GM20000 (cell line): Measurements from ENCODE around the gene ATP5PB.

Source experiments
- DNase-seq: peaks from one replicate; pipeline ENCODE4 v3.0.0; 2012; ENCODE audit warnings: low spot score
- TF ChIP-seq, protein P1 (sequence below): IDR thresholded peaks from 2 replicates; pipeline ENCODE4 v1.5.1; 2012; ENCODE audit warnings: mild to moderate bottlenecking, control low read depth; ENCODE audit errors: extremely low read depth, missing control alignments

Gene ATP5PB, protein sequence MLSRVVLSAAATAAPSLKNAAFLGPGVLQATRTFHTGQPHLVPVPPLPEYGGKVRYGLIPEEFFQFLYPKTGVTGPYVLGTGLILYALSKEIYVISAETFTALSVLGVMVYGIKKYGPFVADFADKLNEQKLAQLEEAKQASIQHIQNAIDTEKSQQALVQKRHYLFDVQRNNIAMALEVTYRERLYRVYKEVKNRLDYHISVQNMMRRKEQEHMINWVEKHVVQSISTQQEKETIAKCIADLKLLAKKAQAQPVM

GRCh38 chr1:111448918-111449702 lies at the start of gene ATP5PB, which contains the start of gene WDR77:
Gene ATP5PB (plus strand): TSS chr1:111449464. CDS start chr1:111449542, 78 bp downstream.
Gene WDR77 (minus strand): TSS chr1:111449256. CDS start chr1:111449169, 87 bp downstream.
- TF ChIP-seq, protein P1, sequence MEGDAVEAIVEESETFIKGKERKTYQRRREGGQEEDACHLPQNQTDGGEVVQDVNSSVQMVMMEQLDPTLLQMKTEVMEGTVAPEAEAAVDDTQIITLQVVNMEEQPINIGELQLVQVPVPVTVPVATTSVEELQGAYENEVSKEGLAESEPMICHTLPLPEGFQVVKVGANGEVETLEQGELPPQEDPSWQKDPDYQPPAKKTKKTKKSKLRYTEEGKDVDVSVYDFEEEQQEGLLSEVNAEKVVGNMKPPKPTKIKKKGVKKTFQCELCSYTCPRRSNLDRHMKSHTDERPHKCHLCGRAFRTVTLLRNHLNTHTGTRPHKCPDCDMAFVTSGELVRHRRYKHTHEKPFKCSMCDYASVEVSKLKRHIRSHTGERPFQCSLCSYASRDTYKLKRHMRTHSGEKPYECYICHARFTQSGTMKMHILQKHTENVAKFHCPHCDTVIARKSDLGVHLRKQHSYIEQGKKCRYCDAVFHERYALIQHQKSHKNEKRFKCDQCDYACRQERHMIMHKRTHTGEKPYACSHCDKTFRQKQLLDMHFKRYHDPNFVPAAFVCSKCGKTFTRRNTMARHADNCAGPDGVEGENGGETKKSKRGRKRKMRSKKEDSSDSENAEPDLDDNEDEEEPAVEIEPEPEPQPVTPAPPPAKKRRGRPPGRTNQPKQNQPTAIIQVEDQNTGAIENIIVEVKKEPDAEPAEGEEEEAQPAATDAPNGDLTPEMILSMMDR, result no peak
- DNase-seq, result peak; percentile 95

- TF ChIP-seq, protein P1, result peak; percentile 35
Measured at GRCh38 chr1:111399792-111400610, 49.3 kb upstream of the ATP5PB start.

DNA sequence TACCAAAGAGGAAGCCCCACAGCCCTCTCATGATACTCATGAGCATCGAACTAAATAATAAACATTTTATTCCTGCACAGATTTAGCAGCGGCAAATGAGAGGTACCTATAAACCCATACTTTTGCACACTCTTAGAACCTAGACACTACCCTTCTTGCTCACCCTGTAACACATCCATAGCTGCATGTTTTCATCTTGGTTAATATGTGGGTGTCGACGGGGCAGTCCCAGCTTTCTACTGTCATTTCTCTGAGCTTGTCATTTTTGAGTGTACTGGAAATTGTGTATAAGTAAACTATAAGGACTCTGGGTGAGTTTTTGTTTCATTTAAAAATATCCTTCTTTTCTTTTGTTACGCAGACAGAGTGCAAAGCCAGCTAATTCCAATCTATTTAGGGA lies 47.2 kb upstream of the ATP5PB start:
- TF ChIP-seq, protein P1, result no peak
- DNase-seq, result no peak

More at GRCh38 chr1:111399792-111400610, 49.3 kb upstream of the ATP5PB start:
- DNase-seq, result peak; percentile 45

DNA sequence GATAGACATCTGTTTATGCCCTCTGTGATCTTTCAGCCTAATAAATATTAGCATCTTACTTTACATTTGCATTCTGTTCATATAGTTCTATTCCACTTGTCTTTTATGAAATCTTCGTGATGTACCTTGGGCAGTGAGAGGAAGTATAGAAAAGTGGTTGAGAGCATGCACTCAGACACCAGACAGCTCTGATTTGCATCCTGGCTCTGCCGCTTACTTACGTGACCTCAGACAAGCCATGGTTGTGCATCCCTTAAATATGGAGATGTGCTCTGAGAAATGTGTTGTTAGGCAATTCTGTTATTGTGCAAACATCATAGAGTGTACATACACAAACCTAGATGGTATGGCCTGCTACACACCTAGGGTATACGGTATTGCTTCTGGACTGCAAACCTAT lies 44.7 kb upstream of the ATP5PB start:
- TF ChIP-seq, protein P1, result no peak
- no peak for DNase-seq

DNA sequence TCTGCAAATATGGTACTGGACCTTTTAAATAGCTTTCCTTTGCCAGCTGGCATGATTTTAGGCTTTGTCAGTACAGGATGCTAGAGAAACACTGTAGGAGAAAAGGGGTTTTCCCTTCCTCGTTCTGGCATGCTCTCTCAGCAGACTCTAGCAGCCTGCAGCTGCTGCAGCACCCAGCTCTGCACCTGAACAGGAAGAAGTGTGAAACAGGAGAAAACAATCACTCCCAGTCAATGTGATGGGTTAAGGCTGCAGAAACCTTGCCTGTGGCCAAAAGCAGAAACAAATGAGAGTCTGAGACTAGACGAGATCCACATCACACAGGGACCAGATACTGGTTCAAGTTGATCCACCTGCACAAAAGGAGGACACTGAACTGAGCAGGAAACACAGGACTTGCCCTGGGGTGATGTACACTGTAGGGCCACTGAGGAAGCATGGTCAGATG lies 42.9 kb upstream of the ATP5PB start:
- TF ChIP-seq, protein P1, result no peak
- DNase-seq, result peak; percentile 57

DNA sequence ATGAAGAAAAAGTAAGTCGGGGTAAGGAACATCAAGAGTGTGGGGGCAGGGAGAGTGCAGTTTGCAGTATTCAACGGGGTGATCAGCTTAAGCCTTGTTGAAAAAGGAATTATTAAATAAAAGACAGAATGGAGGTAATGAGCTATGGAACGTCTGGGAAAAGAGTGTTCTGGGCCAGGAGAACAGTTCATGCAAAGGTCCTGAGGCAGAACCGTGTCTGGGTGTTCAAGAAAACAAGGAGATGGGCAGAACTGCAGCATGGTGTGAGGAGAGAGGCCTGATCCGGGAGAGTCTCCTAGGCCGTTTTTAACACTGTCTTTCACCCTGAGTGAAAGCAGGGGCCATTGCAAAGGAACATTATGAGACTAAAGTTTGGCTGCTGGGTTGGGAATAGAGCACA lies 42.0 kb upstream of the ATP5PB start:
- TF ChIP-seq, protein P1, result no peak
- DNase-seq, result no peak
